ENCODE results near the gene C2orf68.
A peak's percentile ranks its signal among the peaks of the same experiment; 100 is the strongest.
"Not testable (repeated sequence)": the region's sequence is repeated elsewhere in the genome, so short reads cannot be mapped to it uniquely, and the experiment has no call there.

The C2orf68 gene

GRCh38 chr2:85583667-85584353 lies 28.1 kb downstream of the C2orf68 start:
- no peak for DNase-seq (ENCODE audit: low read depth in 2 of 3, low spot score in 2 of 3)

GRCh38 chr2:85582492-85582891 lies 29.4 kb downstream of the C2orf68 start:
- DNase-seq (ENCODE audit: low read depth in 2 of 3, low spot score in 2 of 3) = no peak

- DNase-seq (ENCODE audit: low read depth in 2 of 3, low spot score in 2 of 3) = no peak
Observed at GRCh38 chr2:85580206-85580605, 31.7 kb downstream of the C2orf68 start.

- DNase-seq (ENCODE audit: low read depth in 2 of 3, low spot score in 2 of 3) = no peak
Observed at GRCh38 chr2:85579266-85579935, 32.5 kb downstream of the C2orf68 start.

- DNase-seq (ENCODE audit: low read depth in 2 of 3, low spot score in 2 of 3) = no peak
Observed at GRCh38 chr2:85578243-85579180, 33.4 kb downstream of the C2orf68 start.

GRCh38 chr2:85577386-85578242 lies 34.3 kb downstream of the C2orf68 start, which contains the start of gene VAMP8:
TSS of gene VAMP8 (plus strand) at chr2:85577586. CDS start at chr2:85577647, 61 bp downstream.
- DNase-seq (ENCODE audit: low read depth in 2 of 3, low spot score in 2 of 3) = peak in 1 of 3 experiments; percentile 38

- DNase-seq (ENCODE audit: low read depth in 2 of 3, low spot score in 2 of 3) = no peak
Observed at GRCh38 chr2:85577063-85577385, 34.8 kb downstream of the C2orf68 start.

GRCh38 chr2:85575739-85576138 lies 36.1 kb downstream of the C2orf68 start:
- DNase-seq (ENCODE audit: low read depth in 2 of 3, low spot score in 2 of 3) = no peak

- no peak for DNase-seq (ENCODE audit: low read depth in 2 of 3, low spot score in 2 of 3)
Observed at GRCh38 chr2:85566265-85566664, 45.6 kb downstream of the C2orf68 start.

- no peak for DNase-seq (ENCODE audit: low read depth in 2 of 3, low spot score in 2 of 3)
Observed at GRCh38 chr2:85564144-85564563, 47.7 kb downstream of the C2orf68 start.

- peak; percentile 85 to 92 (median 91) for DNase-seq (ENCODE audit: low read depth in 2 of 3, low spot score in 2 of 3)
Observed at GRCh38 chr2:85561280-85562212, 50.3 kb downstream of the C2orf68 start, which contains the start of gene GGCX. TSS of gene GGCX (minus strand) at chr2:85561493. CDS start at chr2:85561428, 65 bp downstream.

GRCh38 chr2:85560812-85561279 lies 51.0 kb downstream of the C2orf68 start:
- peak in 1 of 3 experiments; percentile 20 for DNase-seq (ENCODE audit: low read depth in 2 of 3, low spot score in 2 of 3)

GRCh38 chr2:85560403-85560726 lies 51.5 kb downstream of the C2orf68 start:
- DNase-seq (ENCODE audit: low read depth in 2 of 3, low spot score in 2 of 3) = not testable (repeated sequence)

- no peak for DNase-seq (ENCODE audit: low read depth in 2 of 3, low spot score in 2 of 3)
Observed at GRCh38 chr2:85558160-85558559, 53.7 kb downstream of the C2orf68 start.

- DNase-seq (ENCODE audit: low read depth in 2 of 3, low spot score in 2 of 3) = no peak
Observed at GRCh38 chr2:85557130-85557529, 54.7 kb downstream of the C2orf68 start.
